Epithelial cell of umbilical artery (primary cell): ENCODE data around the gene SH2D5. TPM values are rescaled to one million over a fixed set of nuclear protein-coding genes. Genes with fewer than 3 reads are reported as not detected.

Experiments
- total RNA-seq: library from RNA; depleted of rRNA; stranded (reverse); fragments of >200 nt; gene quantifications from 2 replicates; pipeline ENCODE4 v1.2.3, GENCODE V29; 2014

Gene SH2D5
- 0.32 and 0.46 TPM in 2 replicates for total RNA-seq

GRCh38 chr1:20732588-20733359, at the start of gene SH2D5:
TSS of gene SH2D5 (minus strand) at chr1:20732703. CDS start at chr1:20728044, 4,659 bp downstream.

GRCh38 chr1:20717452-20718342, 14.8 kb downstream of the SH2D5 start, which contains the start of gene KIF17:
TSS of gene KIF17 (minus strand) at chr1:20718007. CDS start at chr1:20717706, 301 bp downstream.

Other genes starting within 250 kb of the SH2D5 start
- 0.97 and 1.5 TPM in 2 replicates for gene CAMK2N1, start 246.5 kb downstream of the SH2D5 start, total RNA-seq
- gene MUL1, start 224.6 kb downstream of the SH2D5 start, total RNA-seq, result 22.4 and 27.5 TPM in 2 replicates
- not detected in 2 replicates for gene FAM43B, start 180.1 kb downstream of the SH2D5 start, total RNA-seq
- gene CDA, start 143.6 kb downstream of the SH2D5 start, total RNA-seq, result 0.61 and 0.65 TPM in 2 replicates
- gene PINK1, start 99.2 kb downstream of the SH2D5 start, total RNA-seq, result 33.3 and 34.8 TPM in 2 replicates
- gene DDOST, start 71.3 kb downstream of the SH2D5 start, total RNA-seq, result 251 and 281 TPM in 2 replicates
- gene KIF17, start 14.7 kb downstream of the SH2D5 start, total RNA-seq, result 0.15 and 0.32 TPM in 2 replicates
- gene HP1BP3, start 54.6 kb upstream of the SH2D5 start, total RNA-seq, result 165 and 317 TPM in 2 replicates